ENCODE measurements around the gene MMP10. TPM values are rescaled to one million over a fixed set of nuclear protein-coding genes. Genes with fewer than 3 reads are reported as not detected.

Gene MMP10
- total RNA-seq, 1 donor from 2014 or later, result not detected

GRCh38 chr11:102812188-102812587, 31.8 kb upstream of the MMP10 start:
- Mint-ChIP-seq H3K36me3 (ENCODE audit: insufficient read depth) (no peaks in the 10 kb centered on the region), H3K27me3 (no peaks in the 10 kb centered on the region), H3K27ac (no peak overlapping the region), H3K9me3 (ENCODE audit: low read depth) (peaks cover 16% of the 10 kb centered on the region), H3K4me1 (ENCODE audit: low read depth) (no peaks in the 10 kb centered on the region), H3K4me3 (ENCODE audit: low read depth) (no peak overlapping the region)
- no peak for TF ChIP-seq CTCF (IDR thresholded peaks at IDR 0.05; ENCODE audit: unreplicated experiment)
- no peak for DNase-seq (ENCODE audit: low spot score, unreplicated experiment)

DNA sequence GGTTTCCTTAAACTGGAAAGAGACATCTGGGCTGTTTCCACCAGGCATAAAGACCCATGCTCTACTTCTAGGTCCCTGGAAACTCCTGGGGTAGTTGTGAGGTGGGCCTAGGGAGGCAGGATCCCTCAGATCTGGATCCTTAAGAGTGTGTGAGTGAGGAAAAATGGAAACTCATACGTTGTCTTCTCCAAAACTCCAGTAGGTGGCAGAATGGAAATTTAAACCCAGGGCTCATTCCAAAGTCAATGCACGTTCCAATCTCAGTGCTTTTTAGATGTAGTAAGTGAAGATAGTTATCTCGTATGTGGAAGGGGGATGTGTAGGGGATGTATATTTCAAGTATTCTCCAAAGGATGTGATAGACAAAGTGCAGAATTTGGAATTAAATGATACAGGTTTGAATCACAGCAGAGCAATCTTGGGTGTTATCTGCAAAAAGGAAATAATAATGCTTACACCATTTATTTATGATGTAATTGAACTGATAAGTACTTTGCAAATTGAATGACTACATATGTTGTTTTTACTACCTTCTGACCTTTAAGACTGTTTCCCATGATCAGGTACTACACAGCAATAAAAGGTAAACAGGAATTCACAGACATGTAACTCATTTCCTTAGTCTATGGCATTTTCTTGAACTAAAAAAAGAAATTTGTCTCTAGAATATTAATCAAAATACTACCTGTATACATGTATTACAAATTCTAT, 30.7 kb upstream of the MMP10 start:
- H3K4me3 Mint-ChIP-seq (ENCODE audit: low read depth), result no peak overlapping the region
- TF ChIP-seq CTCF (IDR thresholded peaks at IDR 0.05; ENCODE audit: unreplicated experiment), result peak; percentile 56
- no peak for DNase-seq (ENCODE audit: low spot score, unreplicated experiment)
- no peaks in the 10 kb centered on the region for H3K27me3 Mint-ChIP-seq
- peaks cover 9% of the 10 kb centered on the region for H3K9me3 Mint-ChIP-seq (ENCODE audit: low read depth)
- no peaks in the 10 kb centered on the region for H3K36me3 Mint-ChIP-seq (ENCODE audit: insufficient read depth)
- no peaks in the 10 kb centered on the region for H3K4me1 Mint-ChIP-seq (ENCODE audit: low read depth)
- no peak overlapping the region for H3K27ac Mint-ChIP-seq

- no peak for DNase-seq (ENCODE audit: low spot score, unreplicated experiment)
- H3K27me3 Mint-ChIP-seq, result no peaks in the 10 kb centered on the region
- H3K36me3 Mint-ChIP-seq (ENCODE audit: insufficient read depth), result no peaks in the 10 kb centered on the region
- no peak overlapping the region for H3K27ac Mint-ChIP-seq
- peaks cover 4% of the 10 kb centered on the region for H3K9me3 Mint-ChIP-seq (ENCODE audit: low read depth)
- H3K4me1 Mint-ChIP-seq (ENCODE audit: low read depth), result no peaks in the 10 kb centered on the region
- no peak for TF ChIP-seq CTCF (IDR thresholded peaks at IDR 0.05; ENCODE audit: unreplicated experiment)
- no peak overlapping the region for H3K4me3 Mint-ChIP-seq (ENCODE audit: low read depth)
Observed at GRCh38 chr11:102809971-102810370, 29.5 kb upstream of the MMP10 start.

GRCh38 chr11:102807921-102808320, 27.5 kb upstream of the MMP10 start:
- no peaks in the 10 kb centered on the region for H3K36me3 Mint-ChIP-seq (ENCODE audit: insufficient read depth)
- no peak overlapping the region for H3K27ac Mint-ChIP-seq
- peaks cover 4% of the 10 kb centered on the region for H3K9me3 Mint-ChIP-seq (ENCODE audit: low read depth)
- H3K4me1 Mint-ChIP-seq (ENCODE audit: low read depth), result no peaks in the 10 kb centered on the region
- peak; percentile 13 for DNase-seq (ENCODE audit: low spot score, unreplicated experiment)
- H3K4me3 Mint-ChIP-seq (ENCODE audit: low read depth), result peak overlapping the region; percentile 32
- TF ChIP-seq CTCF (IDR thresholded peaks at IDR 0.05; ENCODE audit: unreplicated experiment), result peak; percentile 39
- peaks cover 6% of the 10 kb centered on the region for H3K27me3 Mint-ChIP-seq

GRCh38 chr11:102806296-102806695, 25.9 kb upstream of the MMP10 start:
- no peak overlapping the region for H3K4me3 Mint-ChIP-seq (ENCODE audit: low read depth)
- no peak overlapping the region for H3K27ac Mint-ChIP-seq
- H3K9me3 Mint-ChIP-seq (ENCODE audit: low read depth), result peaks cover 4% of the 10 kb centered on the region
- peaks cover 6% of the 10 kb centered on the region for H3K27me3 Mint-ChIP-seq
- DNase-seq (ENCODE audit: low spot score, unreplicated experiment), result no peak
- H3K36me3 Mint-ChIP-seq (ENCODE audit: insufficient read depth), result no peaks in the 10 kb centered on the region
- no peaks in the 10 kb centered on the region for H3K4me1 Mint-ChIP-seq (ENCODE audit: low read depth)
- TF ChIP-seq CTCF (IDR thresholded peaks at IDR 0.05; ENCODE audit: unreplicated experiment), result no peak

All from progenitor cell of endocrine pancreas (in vitro differentiated cells).